HG03025 (cell line): ENCODE data around the gene IL17RB.
A peak's percentile ranks its signal among the peaks of the same experiment; 100 is the strongest.

Source experiments
- ATAC-seq: cut with Tn5 transposase; IDR thresholded peaks from one replicate; pipeline ENCODE4 v1.9.1; 2021; ENCODE audit warnings: mild to moderate bottlenecking, moderate library complexity; ENCODE audit not compliant: unreplicated experiment, low FRiP score

The IL17RB gene

GRCh38 chr3:53856964-53857363 lies 10.6 kb downstream of the IL17RB start:
- ATAC-seq, result no peak

DNA sequence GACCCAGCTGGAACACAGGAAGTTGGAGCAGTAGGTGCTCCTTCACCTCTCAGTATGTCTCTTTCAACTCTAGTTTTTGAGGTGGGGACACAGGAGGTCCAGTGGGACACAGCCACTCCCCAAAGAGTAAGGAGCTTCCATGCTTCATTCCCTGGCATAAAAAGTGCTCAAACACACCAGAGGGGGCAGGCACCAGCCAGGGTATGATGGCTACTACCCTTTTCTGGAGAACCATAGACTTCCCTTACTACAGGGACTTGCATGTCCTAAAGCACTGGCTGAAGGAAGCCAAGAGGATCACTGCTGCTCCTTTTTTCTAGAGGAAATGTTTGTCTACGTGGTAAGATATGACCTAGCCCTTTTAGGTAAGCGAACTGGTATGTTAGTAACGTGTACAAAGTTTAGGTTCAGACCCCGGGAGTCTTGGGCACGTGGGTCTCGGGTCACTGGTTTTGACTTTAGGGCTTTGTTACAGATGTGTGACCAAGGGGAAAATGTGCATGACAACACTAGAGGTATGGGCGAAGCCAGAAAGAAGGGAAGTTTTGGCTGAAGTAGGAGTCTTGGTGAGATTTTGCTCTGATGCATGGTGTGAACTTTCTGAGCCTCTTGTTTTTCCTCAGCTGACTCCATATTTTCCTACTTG lies 11.9 kb downstream of the IL17RB start:
- no peak for ATAC-seq

- no peak for ATAC-seq
These were observed 12.8 kb downstream of the IL17RB start for GRCh38 chr3:53859178-53859577.

- no peak for ATAC-seq
These were observed 13.8 kb downstream of the IL17RB start for GRCh38 chr3:53860196-53860595.

DNA sequence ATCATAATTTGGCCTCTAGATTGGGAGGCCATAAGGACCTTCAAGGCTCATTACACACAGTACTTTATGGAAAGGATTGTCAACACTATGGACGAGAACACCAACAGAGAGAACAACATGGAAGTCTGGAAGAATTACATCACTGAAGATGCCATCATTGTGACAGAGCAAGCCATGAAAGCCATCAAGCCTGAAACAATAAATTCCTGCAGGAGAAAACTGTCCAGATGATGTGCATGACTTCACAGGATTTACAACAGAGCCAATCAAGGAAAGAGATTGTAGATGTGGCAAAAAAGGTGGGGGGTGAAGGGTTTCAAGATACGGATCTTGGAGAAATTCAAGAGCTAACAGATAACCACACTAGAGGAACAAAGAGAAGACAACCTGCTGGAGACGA lies 15.9 kb downstream of the IL17RB start:
- ATAC-seq, result no peak

- no peak for ATAC-seq
These were observed 16.8 kb downstream of the IL17RB start for GRCh38 chr3:53863145-53863544.

GRCh38 chr3:53865732-53866499 lies 19.5 kb downstream of the IL17RB start:
- no peak for ATAC-seq

DNA sequence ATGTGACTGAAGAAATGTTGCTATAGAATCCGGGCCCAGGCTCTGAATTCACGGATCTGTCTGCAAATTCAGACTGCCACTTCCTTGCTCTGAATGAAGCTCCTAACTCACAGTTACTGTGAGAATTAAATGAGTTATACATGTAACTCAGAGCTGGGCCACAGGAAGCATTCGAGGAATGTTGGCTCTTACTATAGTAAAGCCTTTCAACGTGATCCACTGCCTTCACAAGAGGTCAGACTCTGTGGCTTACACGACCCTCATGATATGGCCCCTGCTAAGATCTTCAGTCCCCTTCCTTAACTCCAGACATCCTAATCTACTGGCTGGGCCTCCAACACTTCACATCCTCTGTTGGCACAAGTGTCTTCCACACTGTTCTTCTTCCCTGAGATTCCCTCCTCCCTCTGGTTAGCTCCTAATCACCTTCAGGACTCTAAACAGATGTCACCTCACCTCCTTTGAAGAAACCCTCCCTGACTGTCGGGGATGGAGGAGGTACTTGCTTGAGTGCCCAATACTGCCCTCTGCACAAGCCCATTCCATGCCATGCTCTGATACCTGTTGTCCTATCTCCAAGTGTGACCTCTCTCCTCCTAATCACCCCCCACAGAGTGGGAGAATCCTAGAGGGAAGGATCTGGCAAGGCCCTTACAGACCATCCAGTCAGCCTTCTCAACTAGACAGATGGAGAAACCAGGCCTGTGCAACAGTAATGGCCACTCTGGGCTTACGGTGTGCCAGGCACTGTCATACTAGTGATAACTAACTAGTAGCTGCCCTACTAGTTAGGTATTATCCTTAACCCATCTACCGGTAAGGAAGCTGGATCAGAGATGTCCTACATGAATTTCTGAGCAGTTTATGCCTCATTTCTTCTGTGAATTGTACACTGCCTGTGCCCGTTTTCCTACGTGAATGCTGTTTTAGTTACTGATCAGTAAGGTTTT lies 34.3 kb downstream of the IL17RB start:
- no peak for ATAC-seq

DNA sequence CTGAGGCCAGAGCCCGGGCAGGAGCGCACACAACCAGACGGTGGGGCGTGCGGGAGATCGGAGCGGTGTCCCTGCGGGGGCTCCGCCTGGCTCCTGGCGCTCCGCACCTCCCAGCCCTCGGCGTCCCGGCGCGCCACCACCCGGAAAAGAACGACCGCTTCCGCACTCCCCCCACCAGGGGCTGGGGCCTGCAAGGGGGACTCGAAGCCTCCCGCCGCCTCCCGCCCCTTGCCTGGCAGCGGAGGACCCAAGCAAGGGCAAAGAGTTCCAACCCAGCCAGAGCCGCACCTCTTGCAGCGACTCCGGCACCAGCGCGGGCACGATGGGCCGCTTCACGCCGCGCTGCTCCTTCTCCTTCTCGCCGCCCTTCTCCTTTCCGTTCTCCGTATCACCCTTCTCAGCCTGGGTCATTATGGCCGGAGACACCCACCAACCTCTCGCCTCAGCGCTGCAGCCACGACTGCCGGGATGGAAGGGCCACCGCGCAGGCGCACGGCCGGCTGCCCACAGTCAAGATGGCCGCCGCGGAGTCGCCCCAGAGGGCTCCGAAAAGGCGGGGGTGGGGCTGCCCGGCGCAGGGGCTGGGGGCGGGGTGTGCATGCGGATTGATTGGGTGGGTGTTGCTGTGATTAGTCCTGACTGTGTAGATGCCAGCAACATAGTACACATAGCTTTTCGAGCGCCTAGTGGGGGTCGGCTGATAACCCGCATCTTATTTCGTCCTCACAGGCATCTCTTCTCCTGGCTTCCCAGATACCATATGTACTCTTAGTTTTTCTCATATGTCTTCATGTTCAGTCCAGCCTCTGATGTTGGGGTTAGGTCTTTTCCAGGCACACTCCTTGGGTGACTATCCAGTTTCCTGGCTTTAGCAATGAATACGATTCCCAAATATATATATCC lies 35.6 kb downstream of the IL17RB start, which contains the start of gene ACTR8:
TSS of gene ACTR8 (minus strand) at position 462 of the 903 bp plus-strand sequence. CDS start at position 411, 51 bp downstream.
- ATAC-seq, result peak; percentile 82

DNA sequence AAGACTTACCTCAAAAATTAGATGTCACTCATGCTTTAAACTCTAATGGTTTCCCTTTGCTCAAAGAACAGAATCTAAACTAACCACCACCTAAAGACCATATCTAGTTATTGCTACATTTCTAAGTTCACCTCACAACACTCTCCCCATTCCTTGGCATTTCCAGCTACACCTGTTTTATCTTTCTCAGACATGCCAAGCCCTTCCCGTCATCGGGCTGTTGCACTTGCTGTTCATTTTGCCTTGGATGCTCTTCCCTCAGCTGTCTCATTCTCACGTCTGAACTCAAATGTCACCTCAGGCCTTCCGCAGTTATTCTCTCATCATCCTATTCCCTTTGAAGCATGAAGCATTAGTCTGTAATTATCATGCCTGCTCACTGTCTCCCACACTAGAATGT lies 36.6 kb downstream of the IL17RB start:
- ATAC-seq, result no peak

GRCh38 chr3:53884623-53885022 lies 38.3 kb downstream of the IL17RB start:
- ATAC-seq, result no peak

GRCh38 chr3:53885239-53885638 lies 38.9 kb downstream of the IL17RB start:
- no peak for ATAC-seq

DNA sequence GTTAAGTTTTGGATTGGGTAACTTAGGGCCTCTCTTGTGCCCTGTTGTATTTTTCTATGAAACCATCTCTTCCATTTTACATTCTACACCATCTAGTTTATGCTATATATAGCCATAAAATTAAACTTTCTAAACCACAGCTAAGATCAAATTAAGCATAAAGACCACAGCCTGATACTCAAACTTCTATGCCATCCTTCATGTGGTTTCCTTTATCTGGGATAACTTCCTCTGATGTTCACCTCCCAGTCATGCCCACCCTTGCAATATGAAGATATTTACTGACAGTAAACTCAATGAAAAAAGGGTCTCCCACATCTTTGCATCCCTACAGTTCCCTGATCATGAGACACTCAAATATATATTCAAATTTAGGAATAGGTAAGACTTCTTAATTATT lies 41.1 kb downstream of the IL17RB start:
- ATAC-seq, result no peak

- ATAC-seq, result no peak
These were observed 41.9 kb downstream of the IL17RB start for GRCh38 chr3:53888232-53888631.

DNA sequence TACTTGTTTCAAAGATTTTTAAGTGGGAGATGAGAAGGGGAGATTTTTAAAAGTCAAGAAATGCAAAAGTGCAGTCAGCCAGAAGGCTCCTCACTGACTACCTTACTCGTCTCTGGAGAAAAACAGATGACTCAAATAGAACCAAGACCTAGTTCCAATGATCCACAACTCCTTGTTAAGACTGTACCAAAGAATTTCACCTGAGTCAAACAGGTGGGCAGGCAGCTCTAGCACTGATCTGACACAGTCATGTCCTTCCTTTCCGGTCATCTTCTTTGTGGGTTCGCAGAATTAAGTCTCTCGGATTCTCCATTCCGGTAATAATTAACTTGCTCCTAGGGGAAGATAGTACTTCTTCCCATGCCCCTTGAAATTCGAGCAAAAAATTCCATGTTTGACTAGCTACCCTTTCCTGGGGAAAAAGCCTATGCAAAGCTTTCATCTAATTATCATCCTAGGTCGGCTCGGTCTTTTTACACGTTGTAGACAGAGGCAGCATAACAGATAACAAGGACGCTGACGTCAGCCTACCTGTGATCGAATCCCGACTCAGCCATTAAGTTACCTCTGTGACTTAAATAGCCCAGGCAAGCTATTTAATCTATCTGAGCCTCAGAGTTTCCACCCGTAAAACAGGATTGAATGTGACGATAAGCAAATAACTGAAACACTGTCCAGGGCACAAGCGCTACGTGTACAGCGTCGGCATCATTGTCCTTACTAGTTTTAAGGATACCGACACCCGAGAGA lies 44.5 kb downstream of the IL17RB start:
- no peak for ATAC-seq

- peak; percentile 98 for ATAC-seq
These were observed 45.3 kb downstream of the IL17RB start, which contains the start of gene SELENOK for GRCh38 chr3:53891497-53892285. SELENOK (minus strand) TSS chr3:53891859.

GRCh38 chr3:53892286-53892637 lies 45.9 kb downstream of the IL17RB start:
- no peak for ATAC-seq

DNA sequence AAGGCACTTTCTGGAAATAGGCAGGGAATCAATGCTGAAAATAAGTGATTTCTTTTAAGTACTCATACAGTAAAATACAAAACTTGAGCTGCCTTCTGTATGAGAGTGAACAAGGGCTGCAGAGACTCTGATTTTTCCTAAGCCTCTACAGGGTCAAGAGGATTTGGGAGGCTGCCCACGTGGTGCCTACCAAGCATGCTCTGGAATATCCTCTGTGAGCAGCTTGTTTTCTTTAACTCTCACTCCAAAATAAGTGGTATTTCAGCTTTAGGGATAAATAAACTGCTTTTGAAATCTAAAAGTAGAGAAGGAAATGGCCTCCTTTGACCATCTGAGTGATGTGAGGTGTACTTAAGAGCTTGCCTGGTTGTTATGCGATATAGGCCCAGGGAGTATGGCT lies 53.4 kb downstream of the IL17RB start:
- no peak for ATAC-seq
